Measurements from ENCODE around the gene ACD.

The ACD gene

GRCh38 chr16:67649494-67649931, 10.5 kb downstream of the ACD start:
- H3K27ac ChIP-seq, result no peak overlapping the region

GRCh38 chr16:67648764-67649407, 11.2 kb downstream of the ACD start:
- no peak overlapping the region for H3K27ac ChIP-seq
- TF ChIP-seq ZFX (IDR thresholded peaks at IDR 0.05) (no peak), CTCF (conservative IDR thresholded peaks at IDR 0.05) (no peak)

More at GRCh38 chr16:67649494-67649931, 10.5 kb downstream of the ACD start:
- TF ChIP-seq ZFX (IDR thresholded peaks at IDR 0.05) (no peak), CTCF (conservative IDR thresholded peaks at IDR 0.05) (no peak)

- H3K27ac ChIP-seq, result no peak overlapping the region
- TF ChIP-seq CTCF (conservative IDR thresholded peaks at IDR 0.05) (no peak), ZFX (IDR thresholded peaks at IDR 0.05) (no peak)
These were observed 11.8 kb downstream of the ACD start for GRCh38 chr16:67648088-67648763.

GRCh38 chr16:67647681-67648080, 12.4 kb downstream of the ACD start:
- TF ChIP-seq CTCF (conservative IDR thresholded peaks at IDR 0.05) (no peak), ZFX (IDR thresholded peaks at IDR 0.05) (no peak)
- no peak overlapping the region for H3K27ac ChIP-seq

GRCh38 chr16:67647111-67647651, 12.9 kb downstream of the ACD start:
- TF ChIP-seq CTCF (conservative IDR thresholded peaks at IDR 0.05) (no peak), ZFX (IDR thresholded peaks at IDR 0.05) (no peak)
- H3K27ac ChIP-seq, result no peak overlapping the region

GRCh38 chr16:67645397-67646121, 14.5 kb downstream of the ACD start:
- no peak overlapping the region for H3K27ac ChIP-seq
- TF ChIP-seq ZFX (IDR thresholded peaks at IDR 0.05) (no peak), CTCF (conservative IDR thresholded peaks at IDR 0.05) (no peak)

- TF ChIP-seq ZFX (IDR thresholded peaks at IDR 0.05), result no peak
- no peak for TF ChIP-seq CTCF (conservative IDR thresholded peaks at IDR 0.05)
These were observed 16.0 kb downstream of the ACD start for GRCh38 chr16:67644038-67644437.

More at GRCh38 chr16:67644038-67644437, 16.0 kb downstream of the ACD start:
- H3K27ac ChIP-seq, result no peak overlapping the region

Data from C4-2B (cell line).